Embryonic facial prominence (tissue), 1 donor: ENCODE results near the gene GBP4.
"Not testable (repeated sequence)": the region's sequence is repeated elsewhere in the genome, so short reads cannot be mapped to it uniquely, and the experiment has no call there.

Experiments
- DNase-seq: peaks from one replicate; pipeline ENCODE4 v3.0.0-alpha.2; 2016; ENCODE audit errors: extremely low spot score

Gene GBP4, protein sequence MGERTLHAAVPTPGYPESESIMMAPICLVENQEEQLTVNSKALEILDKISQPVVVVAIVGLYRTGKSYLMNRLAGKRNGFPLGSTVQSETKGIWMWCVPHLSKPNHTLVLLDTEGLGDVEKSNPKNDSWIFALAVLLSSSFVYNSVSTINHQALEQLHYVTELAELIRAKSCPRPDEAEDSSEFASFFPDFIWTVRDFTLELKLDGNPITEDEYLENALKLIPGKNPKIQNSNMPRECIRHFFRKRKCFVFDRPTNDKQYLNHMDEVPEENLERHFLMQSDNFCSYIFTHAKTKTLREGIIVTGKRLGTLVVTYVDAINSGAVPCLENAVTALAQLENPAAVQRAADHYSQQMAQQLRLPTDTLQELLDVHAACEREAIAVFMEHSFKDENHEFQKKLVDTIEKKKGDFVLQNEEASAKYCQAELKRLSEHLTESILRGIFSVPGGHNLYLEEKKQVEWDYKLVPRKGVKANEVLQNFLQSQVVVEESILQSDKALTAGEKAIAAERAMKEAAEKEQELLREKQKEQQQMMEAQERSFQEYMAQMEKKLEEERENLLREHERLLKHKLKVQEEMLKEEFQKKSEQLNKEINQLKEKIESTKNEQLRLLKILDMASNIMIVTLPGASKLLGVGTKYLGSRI

DNA sequence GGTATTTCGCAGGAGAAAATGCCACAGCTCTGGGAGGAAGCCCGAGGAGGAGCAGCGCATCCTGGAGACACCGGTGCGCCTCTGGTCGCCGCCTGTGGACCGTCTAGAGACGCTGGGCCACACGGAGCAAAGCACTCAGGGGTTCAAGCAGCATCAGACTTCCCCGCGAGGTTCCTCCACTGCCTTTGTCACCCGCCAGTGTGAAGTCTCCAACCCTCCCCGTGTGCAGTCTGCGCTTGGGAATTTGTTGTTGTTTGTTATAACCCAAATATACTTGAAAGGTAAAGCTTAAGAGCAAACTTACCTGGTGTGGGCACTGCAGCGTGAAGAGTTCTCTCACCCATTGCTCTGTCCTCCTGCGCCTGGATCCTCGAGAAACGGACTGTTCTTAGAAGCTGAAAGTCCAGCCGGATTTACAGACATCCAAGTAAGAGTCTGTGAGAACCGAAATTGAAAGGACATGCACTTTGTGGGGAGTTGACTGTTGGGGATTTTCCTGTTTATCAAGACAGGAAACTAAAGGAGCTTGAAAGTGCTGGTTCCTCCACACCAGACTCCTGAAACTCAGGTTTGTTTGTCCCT lies at the start of gene GBP4:
TSS of gene GBP4 (minus strand) at position 452 of the 582 bp plus-strand sequence. CDS start at position 344, 108 bp downstream.
- DNase-seq = no peak

DNA sequence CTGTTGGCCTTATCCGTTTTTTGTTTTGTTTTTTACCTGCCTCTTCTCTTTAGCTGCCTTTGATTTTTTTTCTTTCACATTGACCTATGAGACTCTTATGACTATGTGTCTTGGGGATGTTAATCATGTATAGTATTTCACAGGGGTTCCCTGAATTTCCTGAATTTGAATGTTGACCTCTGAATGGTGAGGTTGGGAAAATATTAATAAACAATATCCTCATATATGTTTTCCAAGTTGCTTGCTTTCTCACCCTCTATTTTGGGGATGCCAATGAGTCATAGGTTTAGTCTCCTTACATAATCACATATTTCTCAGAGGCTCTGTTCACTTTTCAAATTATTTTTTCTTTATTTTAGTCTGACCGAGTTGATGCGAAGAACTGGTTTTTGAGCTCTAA lies 44.3 kb upstream of the GBP4 start:
- no peak for DNase-seq

DNA sequence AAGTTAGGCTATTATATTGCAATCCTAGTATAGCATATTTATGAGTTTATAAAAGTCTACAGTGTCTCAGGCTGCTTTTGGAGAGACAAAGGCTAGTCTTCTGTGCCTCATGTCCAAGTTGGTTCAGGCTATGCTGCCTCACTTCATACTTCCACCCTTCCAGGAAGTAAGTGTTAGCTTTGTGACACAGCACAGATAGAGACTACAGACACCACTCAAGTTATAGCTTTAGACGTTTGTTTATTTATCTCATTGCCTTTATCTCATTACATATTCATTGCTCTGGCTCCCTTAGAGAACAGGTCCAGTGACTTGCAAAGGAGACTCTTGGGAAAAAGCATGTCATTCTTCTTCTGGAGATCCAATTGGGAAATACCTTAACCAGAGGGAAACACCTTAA lies 22.6 kb upstream of the GBP4 start:
- DNase-seq = no peak

DNA sequence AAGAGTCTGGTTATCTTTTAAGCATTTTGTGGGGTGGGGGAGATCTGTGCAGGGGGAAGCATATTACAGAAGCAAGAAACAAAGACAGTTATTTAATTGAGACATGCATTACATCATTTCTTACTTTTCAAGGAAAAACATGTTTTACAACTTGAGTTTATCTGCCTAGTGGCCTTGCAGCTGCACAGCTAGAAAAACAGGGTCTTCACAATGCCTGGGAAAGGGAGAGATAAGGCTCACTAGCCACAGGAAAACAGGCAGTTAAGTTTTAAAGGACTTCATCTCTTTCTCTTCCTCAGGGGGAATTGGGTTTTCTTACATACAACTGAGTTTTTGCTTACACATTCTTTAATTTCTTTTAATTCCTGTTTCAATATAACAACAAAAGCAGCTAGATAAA lies 21.1 kb upstream of the GBP4 start:
- DNase-seq = not testable (repeated sequence)

DNA sequence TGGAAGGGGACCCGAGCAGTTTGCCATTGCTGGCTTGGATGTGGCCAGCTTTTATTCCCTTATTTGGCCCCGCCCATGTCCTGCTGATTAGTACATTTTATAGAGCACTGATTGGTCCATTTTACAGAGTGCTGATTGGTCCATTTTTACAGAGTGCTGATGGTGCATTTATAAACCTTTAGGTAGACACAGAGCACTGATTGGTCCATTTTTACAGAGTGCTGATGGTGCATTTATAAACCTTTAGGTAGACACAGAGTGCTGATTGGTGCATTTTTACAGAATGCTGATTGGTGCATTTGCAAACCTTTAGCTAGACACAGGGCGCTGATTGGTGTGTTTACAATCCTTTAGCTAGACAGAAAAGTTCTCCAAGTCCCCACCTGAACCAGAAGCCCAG lies 20.2 kb upstream of the GBP4 start:
- not testable (repeated sequence) for DNase-seq

DNA sequence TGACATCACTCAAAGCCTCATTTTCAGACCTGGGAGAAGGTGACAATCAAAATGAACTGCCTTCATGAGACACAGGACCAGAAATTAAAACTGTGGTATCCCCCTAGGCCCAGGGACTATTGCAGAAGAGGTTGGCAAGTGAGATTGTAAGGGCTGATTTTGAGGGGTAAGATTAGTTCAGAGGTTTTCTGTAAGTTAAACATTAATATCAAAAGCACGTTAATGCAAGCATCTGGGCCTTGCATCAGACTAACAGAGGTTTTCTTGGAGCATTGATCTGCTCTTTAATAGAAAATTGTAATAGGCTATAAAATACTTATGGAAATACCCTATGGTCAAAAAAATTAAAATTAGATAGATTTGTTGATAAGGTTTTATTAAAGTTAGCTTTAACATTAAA lies 14.6 kb upstream of the GBP4 start:
- no peak for DNase-seq

DNA sequence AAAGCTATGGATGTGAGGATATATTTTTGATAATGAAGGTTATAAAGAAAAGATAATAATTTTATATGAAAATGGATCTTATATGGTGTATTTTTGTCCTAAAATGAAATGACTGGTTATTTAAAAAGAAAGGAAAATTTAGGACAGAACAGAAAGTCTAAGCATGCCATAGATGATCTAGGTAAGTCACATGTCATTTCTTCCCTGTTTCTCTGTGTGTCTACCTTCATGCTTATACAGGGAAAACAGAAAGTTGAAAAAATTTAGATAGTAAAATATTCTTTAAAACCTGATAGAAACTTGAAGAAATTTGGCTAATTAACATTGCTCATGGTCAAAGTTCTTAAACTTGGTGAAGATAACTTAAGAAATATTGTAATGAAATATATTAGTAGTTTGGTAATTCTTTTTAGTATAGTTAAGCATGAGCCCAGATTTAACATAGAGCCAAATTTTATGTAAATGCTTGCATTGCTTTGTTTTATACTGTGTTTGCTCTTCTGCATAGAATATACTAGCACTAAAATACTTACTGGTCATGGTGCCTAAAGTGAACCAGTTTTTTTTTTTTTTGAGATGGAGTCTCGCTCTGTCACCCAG lies 12.4 kb upstream of the GBP4 start:
- no peak for DNase-seq

DNA sequence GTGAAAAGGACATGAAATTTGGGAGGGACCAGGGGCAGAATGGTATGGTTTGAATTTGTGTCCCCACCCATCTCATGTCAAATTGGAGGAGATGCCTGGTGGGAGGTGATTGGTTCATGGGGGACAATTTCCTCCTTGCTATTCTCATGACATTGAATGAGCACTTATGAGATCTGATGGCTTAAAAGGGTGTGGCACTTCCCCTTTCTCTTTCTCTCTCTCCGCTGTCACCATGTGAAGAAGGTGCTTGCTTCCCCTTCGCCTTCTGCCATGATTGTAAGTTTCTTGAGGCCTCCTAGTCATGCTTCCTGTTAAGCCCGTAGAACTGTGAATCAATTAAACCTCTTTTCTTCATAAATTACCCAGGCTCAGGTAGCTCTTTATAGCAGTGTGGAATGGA lies 7.6 kb upstream of the GBP4 start:
- DNase-seq = no peak

DNA sequence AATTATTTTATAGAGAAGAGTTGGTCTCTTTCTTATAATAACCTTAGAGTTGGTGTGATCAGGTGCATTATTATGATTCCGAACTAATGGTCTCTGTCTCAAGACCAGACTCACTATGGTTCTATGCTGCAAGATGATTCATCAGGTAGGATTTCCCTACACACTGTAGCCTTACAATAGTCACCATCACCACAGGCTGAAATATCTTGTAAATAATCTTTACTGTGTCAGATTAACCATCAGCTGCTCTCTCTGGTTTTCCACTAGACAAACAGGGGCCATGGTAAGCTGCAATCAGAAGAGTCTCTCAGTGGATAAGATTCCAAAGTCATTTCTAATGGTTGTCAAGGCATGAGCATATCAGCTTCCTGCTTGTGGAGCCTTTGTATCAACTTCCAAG lies 4.4 kb upstream of the GBP4 start:
- DNase-seq = no peak

DNA sequence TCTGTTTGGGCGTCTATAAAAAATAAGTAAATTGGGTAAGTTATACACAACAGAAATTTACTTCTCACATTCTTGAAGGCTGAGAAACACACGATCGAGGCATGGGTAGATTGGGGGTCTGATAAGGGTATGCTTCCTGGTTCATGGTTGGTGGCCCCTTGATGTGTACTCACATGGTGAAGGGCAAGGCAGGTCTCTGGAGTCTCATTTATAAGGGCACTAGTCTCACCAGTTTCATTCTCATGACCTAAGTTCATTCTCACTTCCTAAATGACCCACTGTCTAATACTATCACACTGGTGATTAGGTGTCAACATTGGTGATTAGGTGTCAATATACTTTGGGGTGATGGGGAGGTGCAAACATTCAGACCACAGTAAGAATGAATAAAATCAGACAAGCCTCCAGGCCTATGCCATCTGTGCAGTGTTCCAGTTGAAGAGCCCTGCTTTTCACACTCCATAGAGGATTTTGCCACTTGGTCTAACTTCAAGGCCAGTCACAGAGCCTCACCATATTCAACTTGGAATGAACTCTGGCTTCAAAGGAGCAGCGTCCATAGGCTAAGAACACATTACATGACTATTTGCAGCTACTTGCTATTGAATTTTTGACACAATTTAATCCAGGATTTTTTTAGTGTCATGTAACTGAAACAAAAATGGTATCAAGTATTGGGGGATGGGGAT lies 2.5 kb upstream of the GBP4 start:
- DNase-seq = no peak

DNA sequence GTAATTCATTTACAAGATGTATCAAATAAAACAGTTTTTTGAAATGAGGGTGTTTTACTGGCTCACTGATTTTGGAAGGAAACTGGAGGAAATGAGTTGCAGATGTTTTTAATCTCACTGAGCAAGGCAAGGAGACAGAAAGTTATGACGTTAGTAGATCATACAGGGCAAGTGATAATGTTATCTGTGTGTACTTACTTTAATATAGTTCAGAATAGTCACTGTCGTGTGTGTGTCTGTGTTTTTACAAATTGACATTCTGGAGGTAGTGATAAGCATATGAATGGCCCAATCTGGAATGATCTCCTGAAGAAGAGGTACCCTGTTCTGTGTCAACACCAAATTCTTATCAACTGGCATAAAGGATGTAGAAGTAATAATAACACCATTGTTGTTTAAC lies 1.9 kb upstream of the GBP4 start:
- DNase-seq = no peak

DNA sequence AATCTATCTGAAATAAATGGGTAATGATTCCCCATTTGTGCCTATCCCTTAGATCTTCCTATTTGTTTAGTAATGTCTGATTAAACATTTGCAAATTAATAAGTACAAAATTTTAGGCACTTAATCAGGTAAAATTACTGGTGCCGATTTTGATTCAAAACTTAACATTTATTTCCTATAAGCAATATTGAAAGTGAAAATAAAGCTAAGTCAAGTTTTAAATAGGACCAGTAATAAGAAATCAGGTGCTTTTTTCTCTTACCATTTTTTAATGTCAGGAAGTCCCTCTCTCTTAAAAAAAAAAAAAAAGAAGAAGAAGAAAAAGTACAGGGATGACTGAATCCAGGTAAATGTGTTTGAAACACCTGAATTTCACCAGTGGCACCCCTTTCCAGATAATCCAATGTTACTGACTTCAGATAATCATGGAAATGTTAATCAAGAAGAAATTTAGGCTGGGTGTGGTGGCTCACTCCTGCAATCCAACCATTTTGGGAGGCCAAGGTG lies 836 bp upstream of the GBP4 start:
- DNase-seq = no peak

DNA sequence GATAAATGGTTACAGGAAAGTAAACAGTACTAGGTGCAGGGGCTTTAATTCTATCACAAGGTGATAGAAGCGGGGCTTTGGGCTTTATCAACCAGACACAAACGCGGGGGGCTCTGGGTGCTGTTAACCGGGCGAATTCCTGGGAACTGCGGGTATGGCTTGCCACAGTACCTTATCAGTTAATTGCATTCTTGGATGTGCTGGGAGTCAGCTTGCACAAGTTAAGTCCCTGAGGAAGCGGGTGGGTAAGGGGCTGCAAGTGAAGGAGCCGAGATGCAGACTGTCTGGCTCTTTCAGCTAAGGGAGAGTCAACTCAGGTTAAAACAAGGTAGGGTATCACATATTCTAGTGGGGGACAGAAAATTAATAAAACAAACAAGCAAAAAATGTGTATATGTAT lies 661 bp downstream of the GBP4 start:
- no peak for DNase-seq

DNA sequence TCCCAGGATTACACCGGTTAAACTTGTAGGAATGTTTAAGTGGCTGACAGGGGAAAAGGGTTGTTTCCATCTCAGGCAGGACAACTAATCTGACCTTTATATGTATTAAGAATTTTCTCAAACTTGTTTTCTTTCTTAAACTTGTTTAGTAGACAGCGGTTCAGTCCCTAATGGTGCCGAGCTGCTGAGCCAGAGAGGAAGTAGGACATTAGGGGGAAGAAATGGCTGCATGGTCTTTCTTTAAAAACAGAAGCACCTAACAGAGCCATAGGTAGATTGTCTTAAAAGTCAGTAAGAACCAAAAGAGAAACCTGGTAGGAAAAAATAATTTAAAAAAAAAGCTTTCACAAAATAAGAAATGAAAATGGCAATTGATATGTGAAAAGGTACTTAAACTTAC lies 3.3 kb downstream of the GBP4 start:
- no peak for DNase-seq

DNA sequence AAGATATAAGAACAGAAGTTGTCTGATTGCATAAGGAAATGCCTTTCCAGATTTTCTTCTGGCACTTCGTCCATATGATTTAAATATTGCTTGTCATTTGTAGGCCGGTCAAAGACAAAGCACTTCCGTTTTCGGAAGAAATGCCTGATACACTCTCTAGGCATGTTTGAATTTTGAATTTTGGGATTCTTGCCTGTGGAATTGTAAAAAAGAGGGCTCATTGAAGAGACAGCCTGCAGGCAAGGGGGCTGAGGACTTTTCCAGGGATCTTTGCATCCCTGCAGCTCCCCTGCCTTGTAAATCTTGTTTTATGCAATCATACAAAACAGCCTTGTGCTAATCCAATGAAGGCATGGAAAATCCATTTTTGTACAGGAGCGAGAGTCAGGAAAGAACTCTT lies 7.4 kb downstream of the GBP4 start:
- no peak for DNase-seq

DNA sequence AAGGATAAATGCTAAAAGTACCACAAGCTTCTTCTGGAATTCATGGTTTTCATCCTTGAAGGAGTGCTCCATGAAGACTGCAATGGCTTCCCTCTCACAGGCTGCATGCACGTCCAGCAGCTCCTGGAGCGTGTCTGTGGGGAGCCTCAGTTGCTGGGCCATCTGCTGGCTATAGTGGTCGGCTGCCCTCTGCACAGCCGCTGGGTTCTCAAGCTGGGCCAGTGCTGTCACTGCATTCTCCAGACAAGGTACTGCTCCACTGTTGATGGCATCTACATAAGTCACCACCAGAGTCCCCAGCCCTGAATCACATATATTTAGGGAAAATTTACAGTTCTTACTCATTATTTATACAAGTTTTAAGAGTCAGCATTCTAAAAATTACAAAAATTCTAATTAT lies 8.7 kb downstream of the GBP4 start:
- DNase-seq = no peak

DNA sequence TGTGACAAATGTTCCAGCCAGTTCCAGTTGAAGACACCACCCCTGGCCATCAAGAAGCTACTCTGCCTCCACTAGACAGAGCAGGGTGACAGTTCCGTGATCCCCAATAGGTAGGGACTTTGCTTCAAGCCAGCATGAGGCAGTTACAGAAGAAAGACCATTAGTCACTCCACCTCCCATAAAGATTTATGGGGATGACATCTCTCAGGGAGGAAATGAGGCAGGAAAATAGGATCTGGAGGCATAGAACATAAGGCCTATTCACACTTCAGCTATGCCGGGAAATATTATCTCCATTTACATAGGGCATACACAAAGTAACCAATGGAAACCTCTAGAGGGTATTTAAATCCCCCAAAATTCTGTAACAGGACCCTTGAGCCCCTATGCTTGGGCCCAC lies 19.4 kb downstream of the GBP4 start:
- DNase-seq = no peak

DNA sequence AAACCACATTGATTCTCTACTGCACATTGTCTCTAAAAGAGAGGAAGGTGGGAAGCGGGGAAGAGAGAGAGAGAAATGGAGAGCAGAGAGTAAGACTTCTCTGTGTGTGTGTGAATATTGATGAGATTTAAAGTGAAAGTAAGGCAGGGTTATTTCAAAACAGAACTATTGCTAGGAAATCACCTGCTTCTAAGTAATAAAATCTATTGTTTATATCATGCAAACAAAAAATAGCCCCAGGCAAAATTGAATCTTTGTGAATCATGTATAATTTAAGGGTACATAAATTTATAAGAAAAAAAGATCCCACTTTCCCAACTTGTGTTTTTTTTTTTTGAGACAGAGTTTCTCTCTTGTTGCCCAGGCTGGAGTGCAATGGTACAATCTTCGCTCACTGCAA lies 21.8 kb downstream of the GBP4 start:
- no peak for DNase-seq

DNA sequence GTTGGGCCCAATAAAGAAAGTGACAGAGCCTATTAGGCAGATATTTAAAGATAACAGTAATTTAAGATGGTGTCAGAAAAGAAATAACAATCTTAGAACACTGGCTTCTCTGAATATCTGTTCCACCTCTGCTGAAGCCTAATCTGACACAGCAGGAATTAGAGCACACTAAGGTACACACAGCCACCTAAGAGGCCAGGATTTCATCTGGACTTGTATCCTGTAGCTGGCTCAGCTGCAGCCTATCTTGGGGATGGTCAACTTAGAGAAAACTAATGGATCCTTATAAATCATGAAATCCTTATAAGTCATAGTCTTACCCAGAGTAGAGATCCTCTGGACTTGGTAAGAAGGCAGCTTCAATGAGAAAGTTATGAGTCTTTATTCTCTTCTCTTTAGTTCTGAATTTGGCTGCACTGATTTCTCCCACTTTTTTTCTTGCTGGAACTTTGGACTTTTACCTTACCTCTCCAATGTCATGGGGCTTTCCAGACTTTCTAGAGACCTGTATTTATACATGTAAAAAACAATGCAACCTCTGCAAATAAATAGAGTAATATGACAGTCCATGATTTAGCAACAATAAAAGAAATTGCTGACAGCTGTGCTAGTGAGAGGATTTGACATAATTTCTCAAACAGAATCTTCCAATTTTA lies 23.0 kb downstream of the GBP4 start, which contains the start of gene GBP7:
TSS of gene GBP7 (minus strand) at position 403 of the 656 bp plus-strand sequence. CDS start 4,068 bp downstream, outside the sequence.
- DNase-seq = no peak

DNA sequence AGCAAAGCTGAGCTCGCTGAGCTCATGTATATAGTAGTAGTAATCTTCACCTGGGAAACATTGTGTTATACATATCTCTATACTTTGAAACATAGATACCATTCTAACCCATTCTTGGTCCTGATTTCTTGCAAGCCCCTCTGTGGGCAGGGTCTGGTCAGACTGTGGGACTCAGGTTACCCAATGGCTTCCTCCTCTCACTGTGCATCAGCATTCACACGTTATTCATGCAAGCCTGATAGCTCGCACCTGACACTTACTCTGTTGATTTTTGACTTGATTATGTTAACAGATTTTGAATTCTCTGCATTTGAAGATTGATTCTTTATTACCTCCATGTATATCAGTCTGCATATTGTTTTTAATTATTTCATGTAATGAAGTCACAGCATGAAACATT lies 24.3 kb downstream of the GBP4 start:
- DNase-seq = no peak

DNA sequence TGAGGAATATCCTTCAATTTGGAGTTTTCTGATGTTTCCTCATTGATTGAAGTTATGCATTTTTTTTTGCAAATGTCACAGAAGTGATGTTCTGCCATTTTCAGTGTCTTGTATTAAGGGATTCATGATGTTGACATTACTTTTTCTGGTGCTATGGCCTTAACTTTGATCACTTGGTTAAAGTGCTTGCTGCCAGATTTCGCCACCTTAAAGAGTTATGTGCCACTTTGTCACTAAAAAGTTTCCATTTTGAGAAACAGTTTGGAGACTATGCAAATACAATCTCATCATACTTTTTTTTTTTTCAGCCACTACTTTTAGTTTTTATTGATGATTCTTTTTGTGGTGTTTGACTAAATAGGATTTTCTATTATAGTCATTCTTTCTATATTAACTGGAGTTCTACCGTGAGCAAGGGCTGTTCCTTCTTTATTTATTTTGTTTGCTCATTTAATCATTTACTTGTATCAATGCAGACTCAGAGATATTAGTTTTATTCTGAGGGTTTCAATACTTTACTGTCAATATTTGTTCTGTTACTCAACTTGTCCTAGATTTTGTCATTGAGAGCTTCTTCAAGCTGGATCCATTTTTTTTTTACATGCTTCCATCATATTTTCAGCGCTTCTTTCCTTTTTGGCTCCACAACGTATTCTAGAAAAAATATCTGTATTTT lies 26.1 kb downstream of the GBP4 start:
- DNase-seq = no peak
